Muscle of back (tissue), 11 donors: Measurements from ENCODE around the gene TXNRD1. TPM values are rescaled to one million over a fixed set of nuclear protein-coding genes. Genes with fewer than 3 reads are reported as not detected.
"Not testable (repeated sequence)": the region's sequence is repeated elsewhere in the genome, so short reads cannot be mapped to it uniquely, and the experiment has no call there.

Source experiments
- DNase-seq, 3 donors: peaks; one replicate each; pipeline versions ENCODE4 v3.0.0 to v3.0.0-alpha.2; 2013
- polyA plus RNA-seq, 10 donors: library from polyadenylated mRNA; unstranded; fragments of 120-200 nt; gene quantifications; one replicate each; pipeline ENCODE4 v1.2.1, GENCODE V29; 2013; ENCODE audit not compliant: insufficient read length in 10 of 10

TXNRD1 gene
- polyA plus RNA-seq, 10 donors: 31.4 to 46.6 (median 39.8) TPM

GRCh38 chr12:104232609-104233280 lies 17.2 kb downstream of the TXNRD1 start:
- no peak for DNase-seq

- DNase-seq: no peak
Observed at GRCh38 chr12:104234926-104235499, 19.4 kb downstream of the TXNRD1 start.

- DNase-seq: no peak
Observed at GRCh38 chr12:104237930-104238329, 22.4 kb downstream of the TXNRD1 start.

GRCh38 chr12:104242546-104243206 lies 27.1 kb downstream of the TXNRD1 start:
- DNase-seq: no peak

GRCh38 chr12:104243551-104243950 lies 28.0 kb downstream of the TXNRD1 start:
- no peak for DNase-seq

- DNase-seq: no peak
Observed at GRCh38 chr12:104243971-104244370, 28.4 kb downstream of the TXNRD1 start.

- DNase-seq: no peak
Observed at GRCh38 chr12:104247698-104248097, 32.1 kb downstream of the TXNRD1 start.

GRCh38 chr12:104248444-104248843 lies 32.9 kb downstream of the TXNRD1 start:
- no peak for DNase-seq

- no peak for DNase-seq
Observed at GRCh38 chr12:104249017-104249416, 33.4 kb downstream of the TXNRD1 start.

GRCh38 chr12:104249898-104250297 lies 34.3 kb downstream of the TXNRD1 start:
- DNase-seq: no peak

- DNase-seq: no peak
Observed at GRCh38 chr12:104250366-104251125, 35.0 kb downstream of the TXNRD1 start.

- no peak for DNase-seq
Observed at GRCh38 chr12:104257913-104258472, 42.4 kb downstream of the TXNRD1 start.

- DNase-seq: no peak
Observed at GRCh38 chr12:104258476-104259067, 43.0 kb downstream of the TXNRD1 start.

- DNase-seq: no peak
Observed at GRCh38 chr12:104263026-104263425, 47.4 kb downstream of the TXNRD1 start.

- peak in 2 of 3 donors; percentile 22 to 35 for DNase-seq
Observed at GRCh38 chr12:104263580-104264358, 48.2 kb downstream of the TXNRD1 start.

GRCh38 chr12:104265436-104265835 lies 49.9 kb downstream of the TXNRD1 start:
- not testable (repeated sequence) for DNase-seq

GRCh38 chr12:104272938-104273337 lies 57.4 kb downstream of the TXNRD1 start:
- DNase-seq: no peak

- no peak for DNase-seq
Observed at GRCh38 chr12:104273503-104273902, 57.9 kb downstream of the TXNRD1 start.

GRCh38 chr12:104274811-104275210 lies 59.2 kb downstream of the TXNRD1 start:
- DNase-seq: no peak

GRCh38 chr12:104275689-104276088 lies 60.1 kb downstream of the TXNRD1 start:
- DNase-seq: no peak
